GM23338 (cell line): ENCODE data around the gene ZSCAN31.

ENCODE experiments used
- EZH2 ChIP-seq: fragments of 200-600 bp; sonication (generic); IDR thresholded peaks from one replicate; pipeline ENCODE4 v1.8.0; 2017; ENCODE audit warnings: antibody characterized with exemption, mild to moderate bottlenecking, low read depth; ENCODE audit not compliant: unreplicated experiment
- JUNB ChIP-seq: IDR thresholded peaks from one replicate; pipeline ENCODE4 v1.6.1; 2016; ENCODE audit warnings: antibody characterized with exemption; ENCODE audit not compliant: unreplicated experiment
- POLR2AphosphoS5 ChIP-seq: IDR thresholded peaks from 2 replicates; pipeline ENCODE4 v1.6.1; 2016; ENCODE audit warnings: antibody characterized with exemption, low read depth
- ZNF114 ChIP-seq: fragments of 250-450 bp; sonication (Bioruptor Pico); IDR thresholded peaks from 2 replicates; pipeline ENCODE4 v1.5.0; 2020; ENCODE audit warnings: mild to moderate bottlenecking, moderate library complexity
- TF ChIP-seq, protein P1 (sequence below), 2 experiments: fragments of 200-600 bp in 1 of 2; sonication (generic) in 1 of 2; conservative IDR thresholded peaks; 2 replicates each; pipeline versions ENCODE4 v1.5.1 to v1.6.1; 2016 to 2017; ENCODE audit warnings: antibody characterized with exemption in 2 of 2, low read depth in 2 of 2, mild to moderate bottlenecking in 2 of 2, moderate library complexity in 1 of 2
- TF ChIP-seq, protein P2 (sequence below): IDR thresholded peaks from one replicate; pipeline ENCODE4 v1.6.1; 2018; ENCODE audit warnings: antibody characterized with exemption; ENCODE audit not compliant: unreplicated experiment

DNA sequence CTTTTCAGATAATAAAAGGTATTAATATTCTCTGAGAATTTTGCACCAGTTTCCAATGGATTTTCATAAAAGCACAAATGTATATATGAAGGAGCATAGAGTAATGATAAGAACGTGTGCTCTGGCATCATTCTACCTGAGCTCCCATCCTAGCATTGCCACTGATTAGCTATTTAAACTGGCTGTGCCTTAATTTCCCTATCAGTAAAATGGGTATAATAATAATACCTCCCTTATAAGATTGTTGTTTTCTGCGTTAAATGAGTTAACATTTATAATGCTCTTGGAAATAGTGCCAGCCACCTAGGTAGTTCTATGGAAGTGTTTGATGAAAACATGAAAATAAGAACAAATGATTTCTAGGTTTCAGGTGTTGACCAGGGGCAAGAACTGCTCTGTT is 25.0 kb upstream of the ZSCAN31 start:
- TF ChIP-seq, protein P1, sequence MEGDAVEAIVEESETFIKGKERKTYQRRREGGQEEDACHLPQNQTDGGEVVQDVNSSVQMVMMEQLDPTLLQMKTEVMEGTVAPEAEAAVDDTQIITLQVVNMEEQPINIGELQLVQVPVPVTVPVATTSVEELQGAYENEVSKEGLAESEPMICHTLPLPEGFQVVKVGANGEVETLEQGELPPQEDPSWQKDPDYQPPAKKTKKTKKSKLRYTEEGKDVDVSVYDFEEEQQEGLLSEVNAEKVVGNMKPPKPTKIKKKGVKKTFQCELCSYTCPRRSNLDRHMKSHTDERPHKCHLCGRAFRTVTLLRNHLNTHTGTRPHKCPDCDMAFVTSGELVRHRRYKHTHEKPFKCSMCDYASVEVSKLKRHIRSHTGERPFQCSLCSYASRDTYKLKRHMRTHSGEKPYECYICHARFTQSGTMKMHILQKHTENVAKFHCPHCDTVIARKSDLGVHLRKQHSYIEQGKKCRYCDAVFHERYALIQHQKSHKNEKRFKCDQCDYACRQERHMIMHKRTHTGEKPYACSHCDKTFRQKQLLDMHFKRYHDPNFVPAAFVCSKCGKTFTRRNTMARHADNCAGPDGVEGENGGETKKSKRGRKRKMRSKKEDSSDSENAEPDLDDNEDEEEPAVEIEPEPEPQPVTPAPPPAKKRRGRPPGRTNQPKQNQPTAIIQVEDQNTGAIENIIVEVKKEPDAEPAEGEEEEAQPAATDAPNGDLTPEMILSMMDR (conservative IDR thresholded peaks at IDR 0.05; ENCODE audit: low read depth in 2 of 2): no peak
- TF ChIP-seq POLR2AphosphoS5 (no peak), ZNF114 (CRISPR knock-in tag) (no peak), EZH2 (no peak), JUNB (no peak)
- TF ChIP-seq, protein P2, sequence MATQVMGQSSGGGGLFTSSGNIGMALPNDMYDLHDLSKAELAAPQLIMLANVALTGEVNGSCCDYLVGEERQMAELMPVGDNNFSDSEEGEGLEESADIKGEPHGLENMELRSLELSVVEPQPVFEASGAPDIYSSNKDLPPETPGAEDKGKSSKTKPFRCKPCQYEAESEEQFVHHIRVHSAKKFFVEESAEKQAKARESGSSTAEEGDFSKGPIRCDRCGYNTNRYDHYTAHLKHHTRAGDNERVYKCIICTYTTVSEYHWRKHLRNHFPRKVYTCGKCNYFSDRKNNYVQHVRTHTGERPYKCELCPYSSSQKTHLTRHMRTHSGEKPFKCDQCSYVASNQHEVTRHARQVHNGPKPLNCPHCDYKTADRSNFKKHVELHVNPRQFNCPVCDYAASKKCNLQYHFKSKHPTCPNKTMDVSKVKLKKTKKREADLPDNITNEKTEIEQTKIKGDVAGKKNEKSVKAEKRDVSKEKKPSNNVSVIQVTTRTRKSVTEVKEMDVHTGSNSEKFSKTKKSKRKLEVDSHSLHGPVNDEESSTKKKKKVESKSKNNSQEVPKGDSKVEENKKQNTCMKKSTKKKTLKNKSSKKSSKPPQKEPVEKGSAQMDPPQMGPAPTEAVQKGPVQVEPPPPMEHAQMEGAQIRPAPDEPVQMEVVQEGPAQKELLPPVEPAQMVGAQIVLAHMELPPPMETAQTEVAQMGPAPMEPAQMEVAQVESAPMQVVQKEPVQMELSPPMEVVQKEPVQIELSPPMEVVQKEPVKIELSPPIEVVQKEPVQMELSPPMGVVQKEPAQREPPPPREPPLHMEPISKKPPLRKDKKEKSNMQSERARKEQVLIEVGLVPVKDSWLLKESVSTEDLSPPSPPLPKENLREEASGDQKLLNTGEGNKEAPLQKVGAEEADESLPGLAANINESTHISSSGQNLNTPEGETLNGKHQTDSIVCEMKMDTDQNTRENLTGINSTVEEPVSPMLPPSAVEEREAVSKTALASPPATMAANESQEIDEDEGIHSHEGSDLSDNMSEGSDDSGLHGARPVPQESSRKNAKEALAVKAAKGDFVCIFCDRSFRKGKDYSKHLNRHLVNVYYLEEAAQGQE: no peak
